Measurements from ENCODE around the gene PCLO. TPM values are rescaled to one million over a fixed set of nuclear protein-coding genes. Genes with fewer than 3 reads are reported as not detected.
A peak's percentile ranks its signal among the peaks of the same experiment; 100 is the strongest.

PCLO gene
- total RNA-seq, 1 experiment from 2014 or later, result not detected

Small RNA genes within 50 kb of the gene (small RNA-seq; reads per million reads assigned to genes)
- 0.47 reads per million, percentile 8 among the genes with 10 or more reads in this experiment for gene RNA5SP235
